ENCODE measurements around the gene TAS2R14. TPM values are rescaled to one million over a fixed set of nuclear protein-coding genes. Genes with fewer than 3 reads are reported as not detected.

The TAS2R14 gene, protein sequence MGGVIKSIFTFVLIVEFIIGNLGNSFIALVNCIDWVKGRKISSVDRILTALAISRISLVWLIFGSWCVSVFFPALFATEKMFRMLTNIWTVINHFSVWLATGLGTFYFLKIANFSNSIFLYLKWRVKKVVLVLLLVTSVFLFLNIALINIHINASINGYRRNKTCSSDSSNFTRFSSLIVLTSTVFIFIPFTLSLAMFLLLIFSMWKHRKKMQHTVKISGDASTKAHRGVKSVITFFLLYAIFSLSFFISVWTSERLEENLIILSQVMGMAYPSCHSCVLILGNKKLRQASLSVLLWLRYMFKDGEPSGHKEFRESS
- polyA plus RNA-seq (2013, experiment 1 of 2; ENCODE audit: insufficient read length) = 1.7 TPM
- 1.9 TPM for polyA plus RNA-seq (2013, experiment 2 of 2; ENCODE audit: insufficient read length)

DNA sequence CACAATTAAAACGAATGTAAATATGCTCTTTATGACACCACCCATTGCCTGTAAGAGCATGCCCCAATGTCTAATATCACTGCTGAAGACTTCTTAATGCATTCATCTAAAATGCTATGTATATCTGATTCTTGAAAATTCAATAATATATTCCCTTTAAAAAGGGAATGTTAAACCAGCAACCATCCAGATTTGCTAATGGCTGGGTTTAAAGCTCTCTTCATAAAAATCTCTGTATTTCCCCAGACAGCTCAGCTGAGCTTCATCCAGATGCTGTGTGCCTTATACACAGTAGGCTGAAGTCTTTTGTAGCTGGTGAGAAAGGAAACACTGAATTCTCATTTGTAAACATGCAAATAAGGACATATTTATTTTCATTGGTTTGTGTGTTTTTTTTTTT lies at the start of gene TAS2R14:
Gene TAS2R14, minus strand, starts transcription at position 101 of the 400 bp plus-strand sequence. Its CDS starts 56 bp downstream, at position 45.
- DNase-seq = no peak

GRCh38 chr12:10986812-10987211 lies 47.7 kb upstream of the TAS2R14 start, which contains the start of gene TAS2R50:
TSS of gene TAS2R50 (minus strand) at chr12:10986912. CDS start at chr12:10986860, 52 bp downstream.
- DNase-seq = no peak

- no peak for DNase-seq
Observed at GRCh38 chr12:10982244-10982643, 43.2 kb upstream of the TAS2R14 start.

- no peak for DNase-seq
Observed at GRCh38 chr12:10974965-10975364, 35.9 kb upstream of the TAS2R14 start.

GRCh38 chr12:10968765-10969456 lies 29.8 kb upstream of the TAS2R14 start:
- DNase-seq = peak; percentile 34

DNA sequence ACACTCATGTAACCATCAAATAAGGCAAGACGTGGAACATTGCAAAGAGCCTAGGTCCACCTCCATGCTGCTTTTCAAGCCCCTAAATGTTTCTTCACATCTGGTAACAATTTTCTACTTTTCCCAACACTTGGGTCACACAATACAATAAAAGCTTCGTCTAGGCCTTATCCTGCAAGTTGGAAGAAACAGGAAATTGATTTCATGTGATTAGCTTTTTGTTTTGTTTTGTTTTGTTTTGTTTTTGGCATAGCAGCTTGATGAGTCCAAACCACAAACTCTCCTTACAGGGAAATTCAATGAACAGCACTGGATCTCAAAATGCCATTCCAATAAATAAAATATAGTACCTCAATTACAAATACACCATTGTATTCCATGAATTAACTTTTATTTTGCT lies 28.3 kb upstream of the TAS2R14 start:
- peak; percentile 48 for DNase-seq

- no peak for DNase-seq
Observed at GRCh38 chr12:10966314-10966713, 27.3 kb upstream of the TAS2R14 start.

DNA sequence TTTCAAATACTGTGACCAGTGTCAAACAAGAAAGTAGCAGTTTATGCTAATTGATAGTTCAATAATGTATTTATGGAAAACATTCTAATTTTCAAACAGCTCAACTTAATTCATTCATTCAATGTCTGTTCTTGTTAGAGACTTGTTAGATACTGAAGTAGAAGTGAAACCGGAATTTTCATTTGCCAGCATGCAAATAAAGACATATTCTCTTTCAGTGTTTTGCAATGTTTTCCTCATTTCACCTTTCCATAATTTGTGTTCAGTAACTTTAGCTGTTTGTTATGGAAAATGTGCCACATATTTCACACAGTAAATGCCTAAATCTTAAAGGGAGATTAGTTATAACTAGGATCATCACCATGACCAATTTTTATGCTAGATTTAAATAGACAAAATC lies 26.4 kb upstream of the TAS2R14 start:
- no peak for DNase-seq

DNA sequence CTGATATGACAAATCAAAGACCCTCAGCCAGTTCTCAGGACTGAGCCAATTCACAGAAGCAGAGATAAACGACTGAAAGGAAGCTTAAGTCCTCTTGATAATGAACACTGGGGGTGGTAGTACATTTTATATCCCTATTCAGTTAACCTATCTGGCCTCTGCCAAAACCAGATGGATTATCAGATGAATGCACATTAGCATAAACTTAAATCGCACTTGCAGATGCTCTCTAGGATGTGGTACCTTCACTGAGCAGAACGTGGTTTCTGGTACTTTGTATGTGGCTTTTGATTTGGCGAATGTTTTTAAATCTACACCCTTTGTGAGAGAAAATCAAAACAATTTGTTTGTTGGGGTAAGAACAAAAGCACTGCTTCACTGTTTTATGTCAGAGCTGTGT lies 21.1 kb upstream of the TAS2R14 start:
- no peak for DNase-seq

DNA sequence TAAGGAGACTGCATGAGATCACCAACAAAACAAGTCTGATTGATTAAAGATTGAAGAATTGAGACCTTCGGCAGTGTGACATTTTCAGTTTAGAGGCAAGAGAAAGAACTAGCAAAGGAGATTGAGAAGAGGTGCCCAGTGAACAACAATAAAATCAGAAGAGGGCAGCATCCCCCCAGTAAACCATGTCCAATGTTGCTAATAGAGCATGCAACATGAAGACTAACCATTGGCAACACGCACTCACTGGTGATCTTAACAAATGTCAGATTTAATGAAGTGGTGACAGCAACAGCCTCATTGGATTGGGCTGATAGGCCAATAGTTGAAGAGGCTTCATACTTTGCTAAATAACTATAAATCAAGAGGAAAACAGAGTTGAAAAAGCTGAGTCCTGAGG lies 20.7 kb upstream of the TAS2R14 start:
- no peak for DNase-seq

DNA sequence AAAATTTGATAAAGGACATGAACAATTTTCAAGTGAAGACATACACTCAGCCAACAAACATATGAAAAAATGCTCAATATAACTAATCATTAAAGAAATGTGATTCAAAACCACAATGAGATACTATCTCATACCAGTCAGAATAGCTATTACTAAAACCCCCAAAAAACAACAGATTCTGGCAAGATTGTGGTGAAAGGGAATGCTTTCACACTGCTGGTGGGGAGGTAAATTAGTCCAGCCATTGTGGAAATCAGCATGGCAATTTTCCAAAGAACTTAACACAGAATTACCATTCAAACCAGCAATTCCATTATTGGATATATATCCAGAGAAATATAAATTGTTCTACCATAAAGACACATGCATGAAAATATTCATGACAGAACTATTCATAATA lies 18.7 kb upstream of the TAS2R14 start:
- peak; percentile 60 for DNase-seq

DNA sequence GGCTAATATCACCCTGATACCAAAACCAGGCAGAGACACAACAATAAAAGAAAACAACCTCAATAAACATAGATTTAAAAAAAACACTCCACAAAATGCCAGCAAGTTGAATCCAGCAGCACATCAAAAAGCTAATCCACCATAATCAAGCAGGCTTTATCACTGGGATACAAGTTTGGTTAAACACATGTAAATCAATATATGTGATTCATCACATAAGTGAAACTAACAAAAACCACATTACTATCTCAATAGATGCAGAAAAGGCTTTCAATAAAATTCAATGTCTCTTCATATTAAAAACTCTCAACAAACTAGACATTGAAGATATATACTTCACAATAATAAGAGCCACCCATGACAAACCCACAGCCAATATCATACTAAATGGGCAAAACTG lies 17.0 kb upstream of the TAS2R14 start:
- no peak for DNase-seq

GRCh38 chr12:10952645-10953044 lies 13.6 kb upstream of the TAS2R14 start:
- DNase-seq = no peak

- no peak for DNase-seq
Observed at GRCh38 chr12:10943167-10943566, 4.1 kb upstream of the TAS2R14 start.

- no peak for DNase-seq
Observed at GRCh38 chr12:10941916-10942607, 3.0 kb upstream of the TAS2R14 start.

GRCh38 chr12:10941369-10941768 lies 2.3 kb upstream of the TAS2R14 start:
- DNase-seq = no peak

DNA sequence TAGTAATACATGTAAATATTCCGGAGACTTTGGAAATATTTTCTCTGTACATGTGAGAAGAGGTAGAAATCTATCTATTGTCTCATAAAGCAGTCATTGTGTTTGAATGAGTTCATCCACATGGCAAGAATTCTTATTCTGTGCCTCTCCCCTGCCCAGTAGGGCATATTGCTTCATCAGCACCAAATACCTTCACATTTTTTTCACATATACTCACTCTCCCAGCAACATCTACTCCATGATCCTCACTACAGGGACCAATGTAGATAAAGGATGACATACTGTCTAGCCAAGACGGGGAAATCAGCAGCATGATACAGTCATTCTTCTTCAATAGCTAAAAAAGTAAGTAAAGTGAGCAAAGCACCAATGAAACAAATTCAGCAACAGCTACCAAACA lies 1.3 kb upstream of the TAS2R14 start:
- DNase-seq = peak; percentile 77

DNA sequence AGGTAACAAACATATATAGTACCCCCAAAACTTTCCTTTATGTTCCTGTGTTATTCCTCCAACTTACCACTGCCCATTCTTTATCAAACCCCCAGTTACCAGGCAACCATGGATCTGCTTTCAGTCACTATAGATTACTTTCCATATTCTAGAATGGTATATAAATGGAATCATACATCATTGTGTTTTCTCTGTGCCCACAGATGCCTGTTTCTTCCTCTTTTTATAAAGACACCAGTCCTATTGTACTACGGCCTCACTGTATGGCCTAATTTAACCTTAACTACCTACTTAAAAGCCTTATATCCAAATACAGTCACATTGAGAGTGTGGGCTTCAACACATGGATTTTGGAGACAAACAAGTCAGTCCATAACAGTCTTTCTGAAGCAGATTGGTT lies 2.6 kb downstream of the TAS2R14 start:
- DNase-seq = no peak

DNA sequence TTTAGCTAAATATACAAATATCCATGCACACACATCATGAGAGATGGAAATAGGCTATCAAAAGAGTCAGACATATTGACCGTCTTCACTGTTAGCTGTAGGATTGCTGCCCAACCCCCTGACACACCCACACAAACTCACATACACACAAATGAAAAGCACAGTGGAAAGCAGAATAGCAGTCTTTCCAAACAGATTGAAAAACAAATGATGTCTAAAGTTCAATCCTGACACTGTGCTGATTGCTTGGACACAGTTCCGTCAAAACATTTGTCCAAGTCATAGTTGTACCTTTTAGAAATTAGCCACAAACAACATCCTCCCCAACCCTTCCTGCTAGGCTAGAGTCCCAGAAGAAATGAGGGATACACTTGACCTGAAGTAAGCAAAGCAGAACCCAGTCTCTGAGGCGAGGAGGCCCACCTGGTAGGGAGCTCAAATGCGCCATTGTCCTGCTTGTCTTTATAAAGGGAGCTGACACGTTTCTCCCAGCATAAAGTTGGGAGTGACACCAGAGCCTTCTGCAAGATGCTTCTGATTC lies 10.2 kb downstream of the TAS2R14 start, which contains the start of gene PRH2:
Gene PRH2, plus strand, starts transcription at position 491 of the 541 bp plus-strand sequence. Its CDS starts 38 bp downstream, at position 529.
- DNase-seq = no peak

- no peak for DNase-seq
Observed at GRCh38 chr12:10926269-10926668, 12.8 kb downstream of the TAS2R14 start.

DNA sequence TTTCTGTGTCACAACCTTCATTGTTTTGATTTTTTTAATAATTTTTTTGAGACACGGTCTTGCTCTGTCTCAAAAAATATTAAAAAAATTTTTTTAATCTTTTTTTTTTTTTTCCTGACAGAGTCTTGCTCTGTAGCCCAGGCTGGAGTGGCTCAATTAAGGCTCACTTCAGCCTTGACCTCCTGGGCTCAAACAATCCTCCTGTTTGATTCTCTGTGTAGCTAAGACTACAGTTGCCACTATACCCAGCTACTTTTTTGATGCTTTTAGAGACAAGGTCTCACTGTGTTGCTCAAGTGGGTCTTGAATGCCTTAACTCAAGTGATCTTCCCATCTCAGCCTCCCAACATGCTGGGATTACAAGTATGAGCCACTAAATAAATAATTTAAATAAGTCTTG lies 19.3 kb downstream of the TAS2R14 start:
- no peak for DNase-seq

- no peak for DNase-seq
Observed at GRCh38 chr12:10910380-10910779, 28.7 kb downstream of the TAS2R14 start.

DNA sequence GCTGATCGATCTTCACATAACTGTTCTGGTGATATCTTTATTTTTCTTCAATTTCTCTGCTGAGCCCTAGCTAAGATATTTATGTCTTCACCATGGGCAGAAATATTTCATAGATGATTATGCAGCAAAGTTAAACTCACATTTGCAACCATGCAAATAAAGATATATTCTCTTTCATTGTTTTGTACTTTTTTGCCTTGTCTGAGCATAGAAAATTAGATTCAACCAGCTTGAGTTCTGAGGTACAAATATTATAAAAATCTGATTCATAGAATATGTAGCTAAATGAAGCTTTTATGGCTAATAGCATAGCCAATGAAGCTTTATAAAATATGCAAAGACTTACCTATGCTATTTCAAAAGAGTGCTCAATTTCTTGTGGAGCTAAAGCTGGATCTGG lies 29.6 kb downstream of the TAS2R14 start, which contains the start of gene TAS2R13:
Gene TAS2R13, minus strand, starts transcription at position 101 of the 400 bp plus-strand sequence. CDS start 264 bp downstream, outside the sequence.
- DNase-seq = no peak
